Measurements from ENCODE around the gene PRDX3. TPM values are rescaled to one million over a fixed set of nuclear protein-coding genes. Genes with fewer than 3 reads are reported as not detected.

The PRDX3 gene
- total RNA-seq, 1 experiment from 2014 or later = 167 TPM

DNA sequence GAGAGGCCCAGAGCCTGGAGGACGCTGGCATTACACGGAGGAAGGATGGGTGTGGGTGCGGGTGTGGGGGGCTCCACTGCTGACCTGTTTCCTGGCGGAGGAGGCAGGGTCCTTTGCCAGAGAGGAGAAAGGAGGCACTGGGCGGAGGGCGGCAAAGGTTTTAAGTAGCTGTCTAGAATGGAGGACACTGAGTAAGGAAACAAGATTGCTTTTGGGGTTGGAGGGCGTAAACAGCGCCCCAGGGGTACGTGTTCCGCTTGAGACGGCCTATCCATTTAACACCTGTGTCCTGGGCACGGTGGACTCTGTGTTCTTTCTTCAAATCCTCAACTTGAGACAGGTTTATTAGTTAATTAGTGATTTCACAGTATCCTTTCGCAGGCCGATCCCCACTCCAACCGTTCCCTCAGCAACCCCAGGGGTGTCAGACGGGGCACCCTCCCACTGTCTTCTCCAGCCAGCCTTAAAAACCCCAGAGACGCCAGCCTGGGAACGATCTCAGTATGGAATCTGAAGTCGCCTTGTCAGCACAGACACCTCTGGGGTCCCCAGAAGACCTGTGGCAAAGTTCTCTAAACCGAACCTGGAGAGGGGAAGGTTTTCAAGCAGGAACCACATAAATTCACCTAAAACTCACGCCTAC, 37.9 kb downstream of the PRDX3 start (continued):
- no peak for TF ChIP-seq ZNF423 (CRISPR knock-in tag; IDR thresholded peaks at IDR 0.05)
- no peak for TF ChIP-seq FOXJ3 (CRISPR knock-in tag; IDR thresholded peaks at IDR 0.05; ENCODE audit: borderline replicate concordance)
- TF ChIP-seq, protein P1, sequence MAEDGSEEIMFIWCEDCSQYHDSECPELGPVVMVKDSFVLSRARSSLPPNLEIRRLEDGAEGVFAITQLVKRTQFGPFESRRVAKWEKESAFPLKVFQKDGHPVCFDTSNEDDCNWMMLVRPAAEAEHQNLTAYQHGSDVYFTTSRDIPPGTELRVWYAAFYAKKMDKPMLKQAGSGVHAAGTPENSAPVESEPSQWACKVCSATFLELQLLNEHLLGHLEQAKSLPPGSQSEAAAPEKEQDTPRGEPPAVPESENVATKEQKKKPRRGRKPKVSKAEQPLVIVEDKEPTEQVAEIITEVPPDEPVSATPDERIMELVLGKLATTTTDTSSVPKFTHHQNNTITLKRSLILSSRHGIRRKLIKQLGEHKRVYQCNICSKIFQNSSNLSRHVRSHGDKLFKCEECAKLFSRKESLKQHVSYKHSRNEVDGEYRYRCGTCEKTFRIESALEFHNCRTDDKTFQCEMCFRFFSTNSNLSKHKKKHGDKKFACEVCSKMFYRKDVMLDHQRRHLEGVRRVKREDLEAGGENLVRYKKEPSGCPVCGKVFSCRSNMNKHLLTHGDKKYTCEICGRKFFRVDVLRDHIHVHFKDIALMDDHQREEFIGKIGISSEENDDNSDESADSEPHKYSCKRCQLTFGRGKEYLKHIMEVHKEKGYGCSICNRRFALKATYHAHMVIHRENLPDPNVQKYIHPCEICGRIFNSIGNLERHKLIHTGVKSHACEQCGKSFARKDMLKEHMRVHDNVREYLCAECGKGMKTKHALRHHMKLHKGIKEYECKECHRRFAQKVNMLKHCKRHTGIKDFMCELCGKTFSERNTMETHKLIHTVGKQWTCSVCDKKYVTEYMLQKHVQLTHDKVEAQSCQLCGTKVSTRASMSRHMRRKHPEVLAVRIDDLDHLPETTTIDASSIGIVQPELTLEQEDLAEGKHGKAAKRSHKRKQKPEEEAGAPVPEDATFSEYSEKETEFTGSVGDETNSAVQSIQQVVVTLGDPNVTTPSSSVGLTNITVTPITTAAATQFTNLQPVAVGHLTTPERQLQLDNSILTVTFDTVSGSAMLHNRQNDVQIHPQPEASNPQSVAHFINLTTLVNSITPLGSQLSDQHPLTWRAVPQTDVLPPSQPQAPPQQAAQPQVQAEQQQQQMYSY (CRISPR knock-in tag; IDR thresholded peaks at IDR 0.05) = no peak

GRCh38 chr10:119139464-119140067, 39.0 kb downstream of the PRDX3 start:
- ATAC-seq (peak; percentile 89), DNase-seq (ENCODE audit: low spot score) (peak; percentile 46)
- POLR2A ChIA-PET = no interaction called here
- TF ChIP-seq ERG (CRISPR knock-in tag; IDR thresholded peaks at IDR 0.05) = no peak
- 0 out of 2 replicates have a peak, but pooled peaks have one; percentile 21 for TF ChIP-seq CTCF (IDR thresholded peaks at IDR 0.05)
- TF ChIP-seq, protein P1 (CRISPR knock-in tag; IDR thresholded peaks at IDR 0.05) = peak; percentile 48; the same call in 1 of the 2 replicates
- H3K36me3 Mint-ChIP-seq = peaks cover 7% of the 10 kb centered on the region
- no peaks in the 10 kb centered on the region for H3K4me1 Mint-ChIP-seq
- H3K4me3 Mint-ChIP-seq = no peak overlapping the region
- H3K27ac Mint-ChIP-seq = peak overlapping the region; percentile 80
- H3K9me3 Mint-ChIP-seq = no peaks in the 10 kb centered on the region
- H3K27me3 Mint-ChIP-seq (ENCODE audit: low read depth) = no peaks in the 10 kb centered on the region
- CTCF ChIA-PET = interaction anchor here (0.9 to 1.6 kb wide), 4 partner anchors 11 to 306 kb away, joined by 3 to 6 read pairs (median 4); partner anchors contain the start of gene SFXN4

GRCh38 chr10:119138346-119139306, 40.0 kb downstream of the PRDX3 start:
- DNase-seq (ENCODE audit: low spot score) (no peak), ATAC-seq (no peak)
- no peak overlapping the region for H3K4me3 Mint-ChIP-seq
- ChIA-PET POLR2A (interaction anchor here (0.7 kb wide), 1 partner anchor 428 kb away, joined by 3 read pairs; no protein-coding TSS in a partner anchor), CTCF (interaction anchor here (0.7 to 1.6 kb wide), 6 partner anchors 61 to 351 kb away, joined by 3 to 6 read pairs (median 4); no protein-coding TSS in a partner anchor)
- no peaks in the 10 kb centered on the region for H3K9me3 Mint-ChIP-seq
- no peaks in the 10 kb centered on the region for H3K4me1 Mint-ChIP-seq
- H3K27me3 Mint-ChIP-seq (ENCODE audit: low read depth) = no peaks in the 10 kb centered on the region
- peaks cover 11% of the 10 kb centered on the region for H3K36me3 Mint-ChIP-seq
- 0 out of 2 replicates have a peak overlapping the region, but pooled peaks have one; percentile 37 for H3K27ac Mint-ChIP-seq
- TF ChIP-seq ZNF219 (CRISPR knock-in tag; IDR thresholded peaks at IDR 0.05; ENCODE audit: borderline replicate concordance) (no peak), JUN (CRISPR knock-in tag; IDR thresholded peaks at IDR 0.05) (no peak), ZNF263 (CRISPR knock-in tag; IDR thresholded peaks at IDR 0.05; ENCODE audit: low read depth) (no peak), E2F1 (CRISPR knock-in tag; IDR thresholded peaks at IDR 0.05) (no peak), RORB (CRISPR knock-in tag; IDR thresholded peaks at IDR 0.05) (no peak), GRHL2 (CRISPR knock-in tag; IDR thresholded peaks at IDR 0.05; ENCODE audit: insufficient replicate concordance, severe bottlenecking) (no peak), CREM (CRISPR knock-in tag; IDR thresholded peaks at IDR 0.05) (no peak), NFATC4 (CRISPR knock-in tag; IDR thresholded peaks at IDR 0.05) (no peak), GTF2I (CRISPR knock-in tag; conservative IDR thresholded peaks at IDR 0.05) (no peak)
- TF ChIP-seq, protein P2, sequence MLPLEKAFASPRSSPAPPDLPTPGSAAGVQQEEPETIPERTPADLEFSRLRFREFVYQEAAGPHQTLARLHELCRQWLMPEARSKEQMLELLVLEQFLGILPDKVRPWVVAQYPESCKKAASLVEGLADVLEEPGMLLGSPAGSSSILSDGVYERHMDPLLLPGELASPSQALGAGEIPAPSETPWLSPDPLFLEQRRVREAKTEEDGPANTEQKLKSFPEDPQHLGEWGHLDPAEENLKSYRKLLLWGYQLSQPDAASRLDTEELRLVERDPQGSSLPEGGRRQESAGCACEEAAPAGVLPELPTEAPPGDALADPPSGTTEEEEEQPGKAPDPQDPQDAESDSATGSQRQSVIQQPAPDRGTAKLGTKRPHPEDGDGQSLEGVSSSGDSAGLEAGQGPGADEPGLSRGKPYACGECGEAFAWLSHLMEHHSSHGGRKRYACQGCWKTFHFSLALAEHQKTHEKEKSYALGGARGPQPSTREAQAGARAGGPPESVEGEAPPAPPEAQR (CRISPR knock-in tag; IDR thresholded peaks at IDR 0.05) = no peak
